GM18861 (cell line): Measurements from ENCODE around the gene YWHAQ.
"Not testable (repeated sequence)": the region's sequence is repeated elsewhere in the genome, so short reads cannot be mapped to it uniquely, and the experiment has no call there.

Experiments used
- ATAC-seq: cut with Tn5 transposase; IDR thresholded peaks from one replicate; pipeline ENCODE4 v1.9.1; 2021; ENCODE audit not compliant: unreplicated experiment

Gene YWHAQ

GRCh38 chr2:9631878-9632700, 1.3 kb upstream of the YWHAQ start:
- no peak for ATAC-seq

GRCh38 chr2:9631553-9631819, 689 bp upstream of the YWHAQ start:
- no peak for ATAC-seq

GRCh38 chr2:9630117-9630735, 571 bp downstream of the YWHAQ start:
- ATAC-seq, result peak; percentile 27

GRCh38 chr2:9629222-9630116, 1.3 kb downstream of the YWHAQ start:
- ATAC-seq, result no peak

- no peak for ATAC-seq
These were observed 3.5 kb downstream of the YWHAQ start for GRCh38 chr2:9627310-9627709.

GRCh38 chr2:9623151-9623550, 7.6 kb downstream of the YWHAQ start:
- ATAC-seq, result no peak

- ATAC-seq, result not testable (repeated sequence)
These were observed 9.1 kb downstream of the YWHAQ start for GRCh38 chr2:9621655-9622054.

GRCh38 chr2:9618410-9618809, 12.4 kb downstream of the YWHAQ start:
- no peak for ATAC-seq

GRCh38 chr2:9617749-9618148, 13.0 kb downstream of the YWHAQ start:
- ATAC-seq, result no peak

GRCh38 chr2:9617296-9617695, 13.5 kb downstream of the YWHAQ start:
- ATAC-seq, result no peak

GRCh38 chr2:9614562-9614961, 16.2 kb downstream of the YWHAQ start:
- ATAC-seq, result no peak

GRCh38 chr2:9613291-9613690, 17.5 kb downstream of the YWHAQ start:
- no peak for ATAC-seq

GRCh38 chr2:9611549-9611912, 19.3 kb downstream of the YWHAQ start:
- ATAC-seq, result not testable (repeated sequence)

- no peak for ATAC-seq
These were observed 19.8 kb downstream of the YWHAQ start for GRCh38 chr2:9610781-9611548.

- not testable (repeated sequence) for ATAC-seq
These were observed 22.3 kb downstream of the YWHAQ start for GRCh38 chr2:9608491-9608890.

- no peak for ATAC-seq
These were observed 28.4 kb downstream of the YWHAQ start for GRCh38 chr2:9602412-9602811.

- no peak for ATAC-seq
These were observed 29.4 kb downstream of the YWHAQ start for GRCh38 chr2:9601397-9601796.

- ATAC-seq, result no peak
These were observed 31.4 kb downstream of the YWHAQ start for GRCh38 chr2:9599430-9599829.

GRCh38 chr2:9596621-9597311, 34.0 kb downstream of the YWHAQ start:
- no peak for ATAC-seq

- ATAC-seq, result no peak
These were observed 35.1 kb downstream of the YWHAQ start for GRCh38 chr2:9595746-9596145.

GRCh38 chr2:9595256-9595655, 35.5 kb downstream of the YWHAQ start:
- not testable (repeated sequence) for ATAC-seq
